Colonic mucosa (tissue), 4 donors: ENCODE data around the gene SEMA3A. TPM values are rescaled to one million over a fixed set of nuclear protein-coding genes. Genes with fewer than 3 reads are reported as not detected.

Source experiments
- DNase-seq: peaks from one replicate; pipeline ENCODE4 v3.0.0-alpha.2; 2020
- H3K27ac ChIP-seq: fragments of 200-600 bp; one replicate; pipeline ENCODE4 v1.8.0; 2021
- H3K27me3 ChIP-seq: fragments of 200-600 bp; one replicate; pipeline ENCODE4 v1.8.0; 2021
- H3K36me3 ChIP-seq: fragments of 200-600 bp; one replicate; pipeline ENCODE4 v1.8.0; 2021
- H3K4me1 ChIP-seq: fragments of 200-600 bp; one replicate; pipeline ENCODE4 v1.8.0; 2021; ENCODE audit warnings: mild to moderate bottlenecking
- H3K4me3 ChIP-seq: fragments of 200-600 bp; one replicate; pipeline ENCODE4 v1.8.0; 2021
- H3K9ac ChIP-seq, 2 donors: one replicate each; pipeline ENCODE4 v1.7.0; 2013; ENCODE audit warnings: control low read depth in 2 of 2, low read depth in 2 of 2, low read length in 2 of 2
- H3K9me3 ChIP-seq: fragments of 200-600 bp; one replicate; pipeline ENCODE4 v1.8.0; 2021
- intact Hi-C: fragments of 100-400 bp; cut with DNase I; formaldehyde crosslinking; loops from one replicate; pipeline ENCODE4 v1.14.1; 2022
- total RNA-seq, 2 donors: library from RNA; stranded (reverse); fragmentation: NEBNext Ultra II Directional in 1 of 2; extraction: Animal tissue kit (Norgen Biotek cat#: 25700) in 1 of 2; gene quantifications; one replicate each; pipeline ENCODE4 v1.2.1, GENCODE V29; 2021
- TF ChIP-seq, protein P1 (sequence below): fragments of 200-600 bp; IDR thresholded peaks from one replicate; pipeline ENCODE4 v1.8.0; 2022; ENCODE audit warnings: antibody characterized with exemption, mild to moderate bottlenecking
- donor health status: healthy.
- donor health status: DM: no; HTN: no; CAD: no.
- donor health status: DM: no; HTN: no; CAD: no.

The SEMA3A gene
- total RNA-seq, 2 donors from 2014 or later: 1.7 to 14.2 TPM

DNA sequence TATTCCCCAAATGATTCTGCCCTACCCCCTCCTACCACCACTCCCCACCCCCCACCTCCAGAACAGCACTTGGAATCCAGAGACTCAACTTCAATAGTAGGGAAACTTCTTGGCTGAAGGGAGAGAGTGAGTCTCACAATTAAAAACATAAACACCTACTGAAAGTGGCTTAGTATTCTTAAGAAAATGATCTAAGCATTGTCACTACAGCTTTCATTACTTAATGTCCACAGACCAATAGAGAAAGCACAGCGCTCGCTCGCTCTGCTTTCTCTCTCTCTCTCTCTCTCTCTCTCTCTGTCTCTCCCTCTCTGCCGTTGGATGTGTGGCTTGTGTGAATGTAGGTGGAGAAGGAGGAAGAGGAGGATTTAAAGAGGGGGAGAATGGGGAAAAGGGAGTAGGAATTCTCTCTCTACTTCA is 1.5 kb upstream of the SEMA3A start:
- Histone ChIP-seq H3K36me3 (no peaks in the 10 kb centered on the region), H3K27ac (no peak overlapping the region), H3K4me3 (no peak overlapping the region), H3K9me3 (no peaks in the 10 kb centered on the region), H3K9ac (no peak overlapping the region), H3K4me1 (no peaks in the 10 kb centered on the region), H3K27me3 (no peaks in the 10 kb centered on the region)
- TF ChIP-seq, protein P1, sequence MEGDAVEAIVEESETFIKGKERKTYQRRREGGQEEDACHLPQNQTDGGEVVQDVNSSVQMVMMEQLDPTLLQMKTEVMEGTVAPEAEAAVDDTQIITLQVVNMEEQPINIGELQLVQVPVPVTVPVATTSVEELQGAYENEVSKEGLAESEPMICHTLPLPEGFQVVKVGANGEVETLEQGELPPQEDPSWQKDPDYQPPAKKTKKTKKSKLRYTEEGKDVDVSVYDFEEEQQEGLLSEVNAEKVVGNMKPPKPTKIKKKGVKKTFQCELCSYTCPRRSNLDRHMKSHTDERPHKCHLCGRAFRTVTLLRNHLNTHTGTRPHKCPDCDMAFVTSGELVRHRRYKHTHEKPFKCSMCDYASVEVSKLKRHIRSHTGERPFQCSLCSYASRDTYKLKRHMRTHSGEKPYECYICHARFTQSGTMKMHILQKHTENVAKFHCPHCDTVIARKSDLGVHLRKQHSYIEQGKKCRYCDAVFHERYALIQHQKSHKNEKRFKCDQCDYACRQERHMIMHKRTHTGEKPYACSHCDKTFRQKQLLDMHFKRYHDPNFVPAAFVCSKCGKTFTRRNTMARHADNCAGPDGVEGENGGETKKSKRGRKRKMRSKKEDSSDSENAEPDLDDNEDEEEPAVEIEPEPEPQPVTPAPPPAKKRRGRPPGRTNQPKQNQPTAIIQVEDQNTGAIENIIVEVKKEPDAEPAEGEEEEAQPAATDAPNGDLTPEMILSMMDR: no peak
- intact Hi-C loops: no loop called here
- DNase-seq: no peak

DNA sequence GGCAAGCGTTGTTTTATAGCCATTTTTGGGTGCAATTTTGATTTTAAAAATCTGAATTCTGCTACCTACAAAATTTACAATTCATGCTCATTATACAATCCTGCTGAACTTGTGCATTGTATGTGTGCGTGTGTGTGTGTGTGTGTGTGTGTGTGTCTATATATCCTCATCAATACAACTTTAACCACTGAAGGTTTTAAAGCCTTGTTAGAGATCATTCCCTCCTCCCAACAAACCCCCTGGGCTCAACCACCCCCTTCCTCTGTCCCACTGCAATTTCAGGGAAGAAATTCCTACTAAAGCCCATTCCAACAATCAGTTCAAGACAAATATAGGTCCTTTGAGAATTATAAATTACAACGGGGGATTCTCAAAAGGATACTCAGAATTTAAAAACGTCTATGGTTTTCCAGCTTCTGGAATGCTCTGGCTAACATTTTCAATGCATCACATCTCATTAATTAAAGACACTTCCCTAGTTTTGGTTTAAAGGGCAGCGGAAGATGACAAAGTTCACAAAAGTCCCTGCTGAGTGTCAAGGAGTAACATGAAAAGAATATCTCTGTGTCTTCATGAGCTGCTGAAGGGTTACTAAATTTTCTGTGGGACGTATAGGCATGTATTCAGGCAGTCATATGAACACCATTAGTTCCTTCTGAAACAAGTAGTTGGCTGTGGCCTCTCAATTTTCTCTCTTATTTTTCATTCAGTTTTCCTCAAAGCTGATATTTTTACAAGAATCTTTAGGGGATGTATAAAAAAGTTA is 889 bp upstream of the SEMA3A start:
- Histone ChIP-seq H3K27ac (no peak overlapping the region), H3K4me3 (peak overlapping the region; percentile 30), H3K9me3 (no peaks in the 10 kb centered on the region), H3K9ac (peak overlapping the region in 1 of 2 donors; percentile 54), H3K36me3 (no peaks in the 10 kb centered on the region), H3K4me1 (no peaks in the 10 kb centered on the region), H3K27me3 (no peaks in the 10 kb centered on the region)
- no peak for DNase-seq
- TF ChIP-seq, protein P1: no peak
- intact Hi-C loops: no loop called here

DNA sequence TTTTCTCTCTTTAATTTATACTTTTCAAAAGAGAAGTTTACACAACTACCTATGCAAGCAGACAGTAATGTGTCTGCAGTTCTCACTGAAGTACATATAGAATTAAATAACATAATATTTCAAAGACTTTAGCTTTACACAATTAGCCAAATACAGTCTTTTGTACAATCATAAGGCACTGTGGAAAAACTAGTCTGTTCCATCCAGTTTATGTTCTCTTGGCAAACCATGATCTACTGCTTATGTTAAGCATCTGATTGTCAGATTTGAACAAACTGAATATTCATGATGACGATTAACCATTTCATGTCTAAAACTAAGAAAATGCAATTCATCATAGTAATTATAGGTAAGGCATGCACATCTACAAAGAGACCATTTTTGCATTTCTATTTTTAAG is 842 bp downstream of the SEMA3A start:
- intact Hi-C loops: no loop called here
- H3K4me3 ChIP-seq: peak overlapping the region; percentile 30

DNA sequence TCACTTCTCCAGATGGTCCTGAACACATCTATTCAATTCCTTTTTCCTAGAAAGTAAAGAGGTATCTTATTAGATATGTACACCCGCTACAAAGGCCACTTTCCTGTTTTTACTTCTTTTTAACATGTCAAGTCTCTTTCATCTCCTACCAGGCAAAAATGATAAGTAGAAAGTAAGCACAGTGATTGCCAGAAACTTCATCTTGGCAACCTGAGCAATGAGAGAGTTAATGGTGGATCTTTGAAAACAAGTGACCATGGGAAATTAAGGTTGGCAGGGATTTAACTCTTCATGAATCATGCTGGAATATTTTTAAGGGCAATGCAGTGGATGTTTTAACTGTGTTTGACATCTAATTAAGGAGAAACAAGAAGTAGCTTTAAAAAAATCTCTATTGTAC is 2.7 kb downstream of the SEMA3A start:
- intact Hi-C loops: no loop called here
- Histone ChIP-seq H3K27ac (no peak overlapping the region), H3K4me3 (no peak overlapping the region), H3K27me3 (no peaks in the 10 kb centered on the region), H3K4me1 (no peaks in the 10 kb centered on the region), H3K9ac (no peak overlapping the region), H3K36me3 (no peaks in the 10 kb centered on the region), H3K9me3 (no peaks in the 10 kb centered on the region)
- TF ChIP-seq, protein P1: no peak
- DNase-seq: no peak

More for the DNA sequence above, 842 bp downstream of the SEMA3A start:
- Histone ChIP-seq H3K27ac (no peak overlapping the region), H3K4me1 (no peaks in the 10 kb centered on the region), H3K9me3 (no peaks in the 10 kb centered on the region), H3K27me3 (no peaks in the 10 kb centered on the region), H3K36me3 (no peaks in the 10 kb centered on the region), H3K9ac (no peak overlapping the region)
- TF ChIP-seq, protein P1: no peak
- DNase-seq: no peak

DNA sequence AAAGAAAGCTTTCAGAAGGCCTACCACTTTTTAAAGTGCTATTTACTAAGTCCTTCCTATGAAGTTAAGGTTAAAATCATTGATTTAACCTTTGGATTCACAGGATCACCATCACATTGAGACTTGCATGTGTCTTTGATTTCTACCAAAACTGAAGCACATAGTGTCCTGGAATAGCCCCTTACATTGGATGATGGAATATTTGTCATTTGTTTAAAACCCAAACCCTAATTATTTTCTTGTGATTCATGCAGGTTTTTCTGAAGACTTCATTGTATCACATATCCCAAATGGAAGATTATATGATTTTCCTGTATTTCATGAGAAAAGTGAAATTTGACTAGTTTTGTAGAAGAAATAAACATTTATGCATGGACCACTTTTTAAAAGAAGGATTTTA is 3.3 kb downstream of the SEMA3A start:
- Histone ChIP-seq H3K4me1 (no peaks in the 10 kb centered on the region), H3K27me3 (no peaks in the 10 kb centered on the region), H3K27ac (no peak overlapping the region), H3K4me3 (no peak overlapping the region), H3K9ac (no peak overlapping the region), H3K9me3 (no peaks in the 10 kb centered on the region), H3K36me3 (no peaks in the 10 kb centered on the region)
- TF ChIP-seq, protein P1: no peak
- intact Hi-C loops: no loop called here
- DNase-seq: no peak
